COLO668 (cell line): ENCODE data around the gene GIT1.

Experiments used
- DNase-seq: peaks from one replicate; lab custom pipeline; 2025; ENCODE audit not compliant: unreplicated experiment; lab: John Stamatoyannopoulos, UW

The GIT1 gene

DNA sequence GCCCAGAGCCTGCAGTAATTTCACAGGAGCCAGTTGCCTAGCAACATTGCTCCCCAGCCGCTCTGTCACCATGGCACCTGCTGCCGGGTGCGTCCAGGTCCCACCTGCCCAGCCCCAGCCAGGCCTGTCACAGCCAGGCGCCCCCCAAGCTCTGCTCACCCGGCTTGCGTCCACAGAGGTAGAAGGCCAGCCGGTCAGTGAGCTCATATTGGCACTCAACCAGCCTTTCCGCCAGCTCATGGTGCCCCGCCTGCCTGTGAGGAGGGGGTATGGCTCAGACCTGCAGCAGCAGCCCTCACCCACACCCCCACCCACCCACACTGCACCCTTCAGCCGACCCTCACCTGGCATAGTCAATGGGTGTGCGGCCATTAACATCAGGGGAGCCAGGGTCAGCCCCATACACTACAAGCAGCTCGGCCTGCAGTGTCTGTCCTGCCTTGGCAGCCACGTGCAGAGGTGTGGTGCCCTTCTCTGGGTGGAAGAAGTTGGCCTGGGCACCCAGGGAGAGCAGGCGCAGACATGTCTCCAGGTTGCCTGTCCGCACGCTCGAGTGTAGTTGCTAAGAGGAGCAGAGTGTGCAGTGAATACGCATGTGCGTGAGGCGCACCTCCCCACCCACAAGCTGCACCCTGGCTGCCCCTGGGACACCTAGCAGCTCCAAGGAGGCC lies 7.7 kb downstream of the GIT1 start:
- peak; percentile 31 for DNase-seq

DNA sequence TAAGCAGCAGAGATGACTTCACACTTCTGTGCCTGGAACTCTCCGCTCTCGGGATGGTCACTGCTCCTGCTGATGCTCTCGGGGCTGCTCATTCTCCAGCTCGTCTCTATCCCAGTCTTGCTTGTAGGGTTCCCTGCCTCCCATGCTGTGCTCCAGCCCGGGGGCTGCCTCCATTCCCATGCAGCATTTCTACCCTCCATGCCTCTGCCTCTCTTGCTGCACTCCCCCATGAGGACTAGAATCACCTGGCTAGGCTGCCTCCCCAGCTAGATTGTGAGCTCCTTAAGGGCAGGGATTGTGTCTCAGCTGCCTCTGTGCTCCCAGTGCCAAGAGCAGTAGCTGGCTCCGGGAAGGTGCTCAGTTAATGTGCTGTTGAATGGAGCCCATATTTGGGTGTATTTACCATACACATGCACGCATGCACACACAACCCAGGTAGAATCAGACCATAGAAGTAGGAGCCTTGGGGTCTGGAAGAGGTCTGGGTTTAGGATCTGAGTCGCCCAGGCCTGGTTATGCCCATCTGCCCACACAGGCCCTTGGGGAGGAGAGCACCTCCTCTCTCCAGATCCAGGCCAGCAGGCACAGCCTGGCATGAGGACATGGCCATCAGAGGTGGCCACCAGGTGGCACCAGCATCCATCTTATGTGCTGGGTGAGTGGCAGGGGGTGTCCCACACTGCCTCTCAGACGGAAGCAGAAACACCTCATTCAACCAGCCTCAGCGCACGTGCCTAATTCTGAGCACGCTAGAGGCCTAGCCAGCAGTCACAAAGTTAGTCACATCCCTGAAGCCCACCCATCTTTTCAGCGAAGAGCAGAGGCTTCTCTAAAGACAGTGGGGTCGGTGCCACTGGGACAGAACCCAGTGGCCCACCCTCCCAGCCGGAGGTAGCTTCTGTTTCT lies 9.3 kb downstream of the GIT1 start:
- DNase-seq: peak; percentile 76

DNA sequence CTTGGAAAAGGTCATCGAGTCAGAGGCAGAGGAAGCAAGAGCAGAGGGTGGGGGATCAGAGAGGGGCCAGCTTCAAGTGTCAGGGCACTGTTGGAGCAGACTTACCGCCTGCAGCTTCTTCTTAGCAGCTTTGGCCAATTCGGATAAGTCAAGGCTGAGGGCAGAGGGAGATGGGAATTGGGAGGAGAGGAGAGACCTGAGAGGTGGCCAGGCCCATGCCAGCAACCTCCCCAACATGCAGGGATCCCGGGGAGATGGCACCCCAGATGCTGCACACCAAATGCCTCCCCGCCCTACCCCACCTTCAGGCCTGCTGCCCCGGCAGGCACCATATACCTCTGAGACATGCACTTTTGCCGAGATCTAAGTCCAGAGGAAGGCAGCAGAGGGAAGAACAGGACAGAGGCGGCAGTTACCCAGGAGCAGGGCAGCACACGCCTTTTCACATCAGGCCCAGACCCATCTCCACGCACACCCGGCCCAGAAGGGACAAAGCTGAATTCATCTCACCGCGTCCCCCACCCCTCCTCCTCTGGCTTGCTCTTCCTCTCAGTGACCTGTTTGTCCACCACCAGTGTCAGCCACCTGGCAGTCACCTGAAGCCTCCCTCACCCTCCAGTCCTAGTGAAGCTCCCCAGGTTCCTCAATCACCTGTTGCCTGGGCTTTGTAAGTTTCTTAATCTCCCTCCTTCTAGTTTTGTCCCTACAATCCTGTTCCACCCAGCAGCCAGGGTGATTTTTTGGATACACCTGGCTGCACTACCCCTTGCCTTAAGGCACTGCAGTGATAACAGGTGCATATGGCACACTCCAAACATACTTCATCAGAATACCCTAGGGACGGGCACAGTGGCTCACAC lies 10.6 kb downstream of the GIT1 start:
- no peak for DNase-seq

DNA sequence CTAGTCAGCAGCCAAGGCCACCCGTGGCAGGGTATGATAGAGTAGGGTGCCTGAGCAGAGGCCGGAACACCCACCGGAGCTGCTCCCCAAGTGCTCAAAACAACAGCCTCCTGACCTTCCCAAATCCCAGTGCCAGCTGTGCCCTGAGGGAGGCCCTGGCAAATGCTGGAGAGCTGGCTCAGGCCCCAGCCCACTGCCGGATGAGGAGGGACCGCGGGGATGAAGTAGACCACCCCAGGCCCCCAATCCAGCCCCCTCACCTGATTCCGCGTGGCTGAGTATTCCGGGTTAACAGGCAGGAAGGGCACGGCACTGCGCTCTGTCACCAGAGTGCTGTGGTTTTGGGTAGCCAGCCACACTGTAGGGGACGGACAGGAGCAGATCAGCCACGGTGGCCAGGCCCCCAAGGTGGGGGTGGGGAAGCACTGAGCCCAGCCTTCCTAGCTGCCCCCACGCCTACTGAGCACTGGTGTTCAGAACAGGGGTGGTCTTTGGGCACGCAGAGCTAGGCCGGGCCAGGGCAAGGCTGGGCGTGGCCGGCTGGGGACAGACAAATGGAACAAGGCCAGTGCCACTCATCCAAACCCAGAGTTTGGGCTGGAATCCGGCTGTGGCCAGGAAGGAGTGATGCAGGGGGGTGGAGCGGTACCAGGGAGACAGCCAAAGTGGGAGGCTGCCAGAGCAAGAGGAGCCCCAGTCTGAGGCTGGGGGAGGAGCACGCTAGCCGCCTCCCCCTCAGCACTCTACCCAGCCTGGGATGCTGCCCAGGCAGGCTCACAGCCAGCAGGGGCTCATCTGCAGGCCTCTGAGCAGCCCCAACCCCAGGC lies 11.8 kb downstream of the GIT1 start:
- no peak for DNase-seq

DNA sequence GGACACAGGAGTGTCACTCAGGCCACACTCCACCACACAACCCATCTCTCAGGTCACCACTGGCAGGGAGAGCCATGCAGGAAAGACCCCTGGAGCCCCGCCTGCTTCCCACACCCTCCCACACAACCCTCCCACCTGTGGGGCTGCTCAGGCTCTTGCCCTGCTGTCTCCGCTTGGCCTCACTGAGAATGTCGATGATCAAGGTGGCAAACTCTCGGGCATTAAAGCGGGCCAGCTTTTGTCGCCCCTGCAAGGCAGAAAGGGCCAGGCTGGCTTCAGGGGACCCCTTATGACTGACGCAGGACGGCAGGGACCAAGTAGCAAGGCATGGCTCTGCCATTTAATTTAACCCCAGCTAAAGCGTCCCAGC lies 12.5 kb downstream of the GIT1 start:
- no peak for DNase-seq

DNA sequence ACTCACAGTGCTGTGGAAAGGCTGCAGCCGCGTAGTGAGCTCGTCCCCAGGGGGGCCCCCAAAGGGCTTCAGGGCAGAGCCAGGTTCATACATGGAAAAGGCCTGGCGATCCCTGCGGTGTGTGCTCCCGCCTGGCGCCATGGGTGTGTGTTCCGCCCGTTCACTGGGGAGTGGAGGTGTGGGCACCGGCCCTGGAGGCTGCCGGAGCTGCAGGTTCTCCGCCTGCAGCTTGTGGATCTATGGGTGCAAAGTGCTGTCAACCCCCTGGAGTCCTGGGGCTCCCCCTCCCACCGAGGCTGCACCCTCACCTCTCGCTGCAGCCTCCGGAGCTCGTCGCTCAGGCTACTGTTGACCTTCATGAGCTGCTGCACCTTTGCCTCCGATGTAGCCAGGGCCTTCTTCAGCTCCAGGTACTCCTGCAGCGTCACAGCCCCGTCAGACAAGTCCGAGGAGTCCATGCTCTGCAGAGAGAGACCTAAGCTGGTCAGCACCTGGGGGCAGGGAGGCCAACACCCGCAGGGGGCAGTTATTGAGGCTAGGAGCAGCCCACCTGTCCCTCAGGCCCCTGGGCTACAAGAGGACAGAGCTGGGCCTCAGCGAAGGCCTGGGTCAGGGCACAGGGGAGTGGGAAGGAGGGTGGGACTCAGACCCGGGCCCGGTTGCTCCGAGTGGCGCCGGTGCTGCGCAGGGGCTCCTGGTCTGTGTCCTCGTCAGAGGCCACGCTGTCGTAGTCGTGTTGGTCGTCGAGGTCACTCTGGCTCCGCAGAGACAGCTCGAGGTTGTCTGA lies 13.0 kb downstream of the GIT1 start:
- no peak for DNase-seq

DNA sequence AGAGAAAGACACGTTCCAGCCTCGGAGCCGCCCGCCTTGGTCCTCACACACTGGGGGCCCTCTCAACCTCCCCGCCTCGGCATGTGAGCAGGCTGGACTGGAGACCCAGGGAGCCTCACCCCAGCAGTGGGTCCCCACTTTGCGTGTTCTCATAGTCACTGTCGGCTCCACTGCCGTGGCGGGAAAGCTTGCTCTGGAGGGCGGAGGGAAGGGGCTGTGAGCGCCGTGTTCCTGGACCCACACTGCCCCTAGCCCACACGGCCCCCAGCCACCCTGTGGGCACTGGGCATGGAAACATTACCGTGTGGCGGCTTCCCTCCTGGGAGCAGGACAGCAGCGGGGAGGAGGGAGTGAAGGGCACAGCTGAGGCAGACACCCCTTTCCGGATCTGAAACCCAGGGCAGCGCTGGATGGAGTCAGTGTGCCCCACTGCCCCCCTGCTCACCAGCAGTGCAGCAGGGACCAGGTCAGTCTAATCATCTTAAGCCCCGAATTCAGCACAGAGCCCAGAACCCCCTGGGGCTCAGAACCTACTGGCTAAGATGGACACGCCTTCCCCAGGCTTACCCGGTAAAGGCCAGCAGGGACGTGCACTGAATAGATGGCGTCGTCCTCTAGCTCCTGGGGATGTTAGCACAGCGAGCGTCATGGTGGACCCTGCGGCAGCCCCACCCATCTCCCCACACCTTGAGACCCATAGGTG lies 13.8 kb downstream of the GIT1 start:
- DNase-seq: no peak

DNA sequence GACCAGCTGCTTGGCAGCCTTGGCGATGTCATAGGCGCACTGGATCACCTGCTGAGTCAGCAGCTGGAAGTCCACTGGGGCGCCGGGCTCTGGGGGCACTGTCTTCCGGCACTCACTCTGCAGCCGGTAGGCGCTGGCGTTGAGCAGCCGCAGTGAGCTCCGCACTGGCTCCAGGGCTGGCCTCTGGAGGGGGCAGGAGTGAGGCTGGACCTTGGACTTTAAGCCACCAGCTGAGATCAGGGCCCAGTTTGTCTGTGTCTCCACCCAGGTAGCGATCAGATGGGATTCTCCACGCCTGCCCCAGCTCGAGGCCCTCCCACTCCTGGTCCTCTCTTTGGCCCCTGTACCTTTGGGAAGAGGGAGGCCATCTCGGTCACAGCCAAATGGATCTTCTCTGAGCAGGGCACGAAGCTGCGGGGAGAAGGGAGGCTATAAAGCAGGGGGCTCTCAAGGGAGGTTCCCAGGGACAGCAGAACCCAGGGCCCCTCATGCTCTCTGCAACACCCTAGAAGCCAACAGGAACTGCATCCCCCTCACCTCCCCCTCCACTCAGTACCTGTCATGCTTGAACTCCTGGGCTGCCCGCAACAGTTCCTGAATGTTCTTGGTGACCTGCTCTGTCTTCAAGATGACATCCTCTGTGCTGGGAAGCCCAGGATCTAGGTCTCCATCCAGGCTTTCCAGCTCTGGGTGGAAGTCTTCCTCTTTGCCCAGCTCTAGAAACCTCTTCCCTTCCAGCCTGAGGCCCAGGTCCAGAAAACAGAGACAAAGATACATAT lies 14.5 kb downstream of the GIT1 start:
- DNase-seq: peak; percentile 42

DNA sequence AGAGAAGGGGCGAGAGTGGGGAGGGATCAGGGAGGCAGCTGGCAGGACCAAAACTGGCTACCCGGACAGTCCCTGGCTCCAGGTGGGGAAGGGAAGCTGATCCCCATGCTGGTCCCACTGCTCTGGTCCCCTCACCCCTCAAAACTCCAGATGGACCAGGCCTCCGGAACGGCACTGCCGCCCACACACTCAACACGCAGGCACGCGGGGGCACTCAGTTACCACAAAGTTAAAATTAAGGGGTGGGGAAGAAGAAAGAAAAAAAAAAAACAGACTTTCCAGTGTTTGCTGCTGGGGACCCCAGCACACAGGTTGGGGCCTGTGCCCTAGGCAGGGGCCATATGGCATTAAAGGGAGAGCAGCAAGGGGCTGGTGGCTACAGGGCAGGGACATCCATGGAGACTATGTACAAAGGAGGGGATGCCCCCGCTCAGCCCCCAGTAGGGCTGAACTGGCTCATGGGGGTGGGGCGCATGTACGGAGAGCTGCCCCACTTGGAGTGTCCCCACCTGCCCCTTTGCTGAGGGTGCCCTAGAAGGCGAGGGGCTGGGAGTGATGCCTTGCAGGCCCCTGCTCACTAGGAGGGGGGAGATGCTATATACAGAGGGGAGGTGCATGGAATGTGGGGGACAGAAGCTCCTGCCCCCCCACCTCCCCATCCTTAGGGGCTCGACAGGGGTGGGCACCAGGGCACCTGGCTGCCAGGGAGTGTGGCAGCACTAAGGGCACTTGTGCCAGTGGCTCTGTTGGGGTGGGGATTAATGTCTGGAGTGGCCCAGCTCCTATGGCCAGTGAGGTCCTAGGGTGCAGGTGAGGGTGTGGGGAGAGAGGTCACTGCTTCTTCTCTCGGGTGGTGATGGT lies 15.3 kb downstream of the GIT1 start:
- DNase-seq: no peak

DNA sequence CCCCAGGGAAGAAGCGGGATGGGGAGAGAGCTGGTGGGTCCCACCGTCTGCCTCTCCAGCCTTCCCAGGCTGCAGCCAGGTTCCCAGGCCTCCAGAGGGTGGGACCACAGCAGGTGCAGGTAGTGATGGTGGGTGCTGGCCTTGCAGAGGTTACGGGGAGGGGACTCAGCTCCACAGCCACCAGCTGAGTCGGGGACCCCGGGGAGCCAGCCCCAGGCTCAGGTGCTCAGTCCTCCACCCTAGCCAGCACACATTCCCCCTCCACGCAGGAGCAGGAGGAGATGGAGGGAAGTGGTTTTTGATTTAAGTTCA lies 15.9 kb downstream of the GIT1 start:
- no peak for DNase-seq

DNA sequence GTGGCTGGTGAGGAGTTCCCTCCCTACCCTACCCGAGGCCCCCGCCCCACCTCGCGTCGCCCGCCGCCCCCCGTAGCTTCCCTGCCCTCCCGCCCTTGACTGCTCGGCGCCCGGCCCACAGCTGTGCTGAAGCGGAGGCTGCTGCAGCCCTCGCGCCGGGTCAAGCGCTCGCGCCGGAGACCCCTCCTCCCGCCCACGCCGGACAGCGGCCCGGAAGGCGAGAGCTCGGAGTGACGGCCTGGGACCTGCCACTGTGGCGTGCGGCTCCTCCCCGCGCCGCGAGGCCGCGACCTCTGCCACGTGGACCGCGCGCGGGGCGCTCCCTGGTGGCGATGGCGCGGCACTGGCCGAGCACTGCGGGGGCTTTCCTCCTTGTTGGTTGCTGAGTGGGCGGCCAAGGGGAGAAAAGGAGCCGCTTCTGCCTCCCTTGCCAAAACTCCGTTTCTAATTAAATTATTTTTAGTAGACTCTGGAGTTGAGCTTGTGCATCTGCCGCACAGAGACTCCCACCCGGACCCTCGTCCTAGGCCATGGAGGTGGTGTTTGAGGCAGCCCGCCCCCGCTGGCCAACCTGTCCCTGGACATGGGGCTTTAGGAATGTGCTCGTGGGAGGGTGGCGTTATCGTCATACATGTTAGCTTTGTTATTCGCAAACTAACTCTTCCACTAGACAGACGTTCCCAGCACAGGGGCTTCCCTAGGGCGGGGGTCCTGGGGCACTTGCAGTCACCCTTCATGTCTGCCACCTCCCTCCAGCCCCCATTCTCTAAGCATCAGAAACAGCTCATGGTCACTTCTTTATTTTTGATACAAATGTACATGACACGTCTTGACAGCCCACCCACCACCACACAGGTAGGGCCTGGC lies 16.5 kb downstream of the GIT1 start:
- no peak for DNase-seq

DNA sequence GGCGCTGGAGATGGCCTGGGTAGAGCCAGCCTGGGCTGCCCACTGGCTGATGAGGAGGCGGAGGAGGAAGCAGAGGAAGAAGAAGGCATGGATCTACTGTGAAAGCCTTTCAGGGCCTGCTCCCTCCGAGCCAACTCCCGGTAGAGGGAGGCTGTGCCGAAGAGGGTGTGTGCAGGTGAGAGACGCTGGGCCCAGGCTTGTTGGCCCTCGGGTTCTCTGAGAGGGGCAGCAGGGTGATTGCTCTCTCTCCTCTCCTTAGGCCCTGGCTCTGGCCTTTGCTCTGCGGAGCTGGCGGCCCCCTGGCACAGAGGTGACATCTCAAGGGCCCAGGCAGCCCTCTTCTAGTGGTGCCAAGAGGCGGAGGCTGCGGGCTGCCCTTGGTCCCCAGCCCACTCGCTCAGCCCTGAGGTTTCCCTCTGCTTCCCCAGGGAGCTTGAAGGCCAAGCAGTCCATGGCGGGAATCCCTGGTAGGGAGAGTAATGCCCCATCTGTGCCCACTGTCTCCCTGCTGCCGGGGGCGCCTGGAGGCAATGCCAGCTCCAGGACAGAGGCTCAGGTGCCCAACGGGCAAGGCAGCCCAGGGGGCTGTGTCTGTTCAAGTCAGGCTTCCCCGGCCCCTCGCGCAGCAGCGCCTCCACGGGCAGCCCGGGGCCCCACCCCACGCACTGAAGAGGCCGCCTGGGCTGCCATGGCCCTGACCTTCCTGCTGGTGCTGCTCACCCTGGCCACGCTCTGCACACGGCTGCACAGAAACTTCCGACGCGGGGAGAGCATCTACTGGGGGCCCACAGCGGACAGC lies 17.4 kb downstream of the GIT1 start:
- DNase-seq: no peak

DNA sequence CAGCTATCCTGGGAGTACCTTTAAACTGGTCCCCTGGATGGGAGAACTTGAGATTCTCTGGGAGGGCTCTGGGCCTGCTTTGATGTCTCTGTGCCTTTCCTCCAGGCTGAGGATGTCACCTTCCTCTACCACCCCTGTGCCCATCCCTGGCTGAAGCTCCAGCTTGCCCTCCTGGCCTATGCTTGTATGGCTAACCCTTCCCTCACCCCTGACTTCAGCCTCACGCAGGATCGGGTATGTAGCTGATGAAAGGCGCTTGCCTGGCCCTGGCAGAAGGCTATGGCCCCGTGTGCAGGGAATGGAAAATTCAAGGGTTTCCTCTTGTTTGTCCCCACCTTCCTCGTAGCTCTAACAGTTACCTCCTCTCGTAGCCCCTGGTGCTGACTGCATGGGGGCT lies 18.0 kb downstream of the GIT1 start:
- DNase-seq: no peak

DNA sequence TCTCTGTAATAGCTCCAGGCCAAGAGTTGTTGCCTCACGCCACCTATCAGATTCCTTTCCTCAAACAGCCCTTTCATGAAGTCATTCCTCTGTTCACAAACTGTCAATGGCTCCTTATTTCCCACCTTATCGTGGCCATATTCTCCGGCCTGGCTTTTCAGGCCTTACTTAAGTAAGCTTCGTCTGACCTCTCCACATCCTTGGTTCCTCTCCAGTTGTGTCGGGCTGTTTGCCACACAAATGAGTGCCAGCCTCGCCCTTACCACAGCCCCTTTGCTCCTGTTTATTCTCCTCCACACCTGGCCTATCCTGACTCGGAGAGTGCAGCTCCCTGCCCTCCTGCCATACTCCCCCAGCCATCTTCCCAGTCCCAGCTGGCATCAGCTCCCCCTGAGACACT lies 18.9 kb downstream of the GIT1 start:
- DNase-seq: no peak

DNA sequence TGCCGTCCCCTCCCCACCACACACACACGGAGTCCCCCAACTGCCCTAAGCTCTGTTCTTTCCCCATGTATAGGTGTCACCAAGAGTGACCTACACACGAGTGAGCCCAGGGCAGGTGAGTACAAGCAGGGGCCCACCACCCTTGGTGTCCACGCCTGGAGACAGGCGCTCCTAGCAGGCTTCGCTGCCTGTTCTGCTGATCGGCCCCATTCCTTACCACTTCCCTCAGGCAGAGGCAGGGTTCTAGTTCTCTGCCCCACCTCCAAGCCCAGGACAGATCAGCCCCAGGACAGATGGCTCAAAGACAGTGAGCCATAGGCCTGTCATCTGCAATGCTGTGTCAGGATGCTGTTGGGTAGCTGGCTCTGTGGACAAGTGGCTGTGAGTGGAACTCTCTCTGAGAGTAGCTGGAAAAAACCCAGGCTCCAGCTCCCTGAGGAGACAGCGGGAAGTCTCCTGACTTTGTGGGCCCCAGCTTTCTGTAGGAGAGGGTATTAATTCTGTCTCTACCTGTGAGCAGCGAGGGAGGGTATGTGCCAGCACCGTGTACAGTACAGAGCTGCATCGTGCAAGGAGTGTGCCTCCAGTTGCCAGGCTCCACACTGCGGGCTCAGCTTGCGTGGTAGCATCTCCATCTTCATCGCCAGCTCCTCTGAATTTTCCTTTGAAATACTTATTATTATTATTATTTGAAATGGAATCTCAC lies 20.1 kb downstream of the GIT1 start:
- DNase-seq: no peak
